Skin of body (tissue), 2 donors: Measurements from ENCODE around the gene C1QTNF9. TPM values are rescaled to one million over a fixed set of nuclear protein-coding genes. Genes with fewer than 3 reads are reported as not detected.
"Not testable (repeated sequence)": the region's sequence is repeated elsewhere in the genome, so short reads cannot be mapped to it uniquely, and the experiment has no call there.

Experiments used
- DNase-seq: peaks from one replicate; lab custom pipeline; 2025; lab: John Stamatoyannopoulos, UW
- total RNA-seq: library from RNA; depleted of rRNA; stranded (reverse); fragments of >200 nt; gene quantifications from one replicate; pipeline ENCODE4 v1.2.3, GENCODE V29; 2014

C1QTNF9 gene
- total RNA-seq, 1 donor from 2014 or later: 2.1 TPM

GRCh38 chr13:24361852-24362366 is 52.5 kb downstream of the C1QTNF9 start:
- no peak for DNase-seq

GRCh38 chr13:24362435-24362952 is 53.1 kb downstream of the C1QTNF9 start:
- DNase-seq: no peak

- DNase-seq: no peak
Measured at GRCh38 chr13:24365191-24365590, 55.8 kb downstream of the C1QTNF9 start.

DNA sequence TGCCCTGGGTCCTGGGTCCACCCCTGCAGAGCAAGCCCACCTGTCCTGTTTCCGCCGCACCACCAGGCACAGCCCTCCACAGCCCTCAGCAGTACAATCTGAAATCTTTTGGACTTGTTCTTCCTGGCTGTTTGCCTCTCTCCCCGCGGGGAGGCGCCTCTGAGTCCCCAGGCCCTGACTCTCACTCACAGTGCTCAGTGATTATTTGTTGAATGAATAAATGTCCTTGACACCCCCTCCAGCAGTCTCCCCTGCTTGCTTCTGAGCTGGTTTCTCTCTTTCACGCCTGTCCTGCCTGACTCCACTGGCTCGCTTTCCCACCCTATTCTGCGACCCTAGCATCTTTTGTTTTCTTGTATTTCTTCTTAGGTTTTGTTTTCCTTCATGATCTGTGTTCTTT is 56.9 kb downstream of the C1QTNF9 start:
- DNase-seq: not testable (repeated sequence)

GRCh38 chr13:24371273-24371672 is 61.9 kb downstream of the C1QTNF9 start:
- not testable (repeated sequence) for DNase-seq

Other genes starting within 250 kb of the C1QTNF9 start
- 7.1 TPM for gene SPATA13, start 148.9 kb upstream of the C1QTNF9 start, total RNA-seq
- 31.1 TPM for gene PARP4, start 203.2 kb downstream of the C1QTNF9 start, total RNA-seq